Measurements from ENCODE around the gene CRISPLD2.
"Not testable (repeated sequence)": the region's sequence is repeated elsewhere in the genome, so short reads cannot be mapped to it uniquely, and the experiment has no call there.

The CRISPLD2 gene

GRCh38 chr16:84868328-84868727, 48.5 kb downstream of the CRISPLD2 start:
- DNase-seq (ENCODE audit: extremely low spot score) = no peak
- POLR2A ChIA-PET = no interaction called here
- TF ChIP-seq SP1 (IDR thresholded peaks at IDR 0.05) = no peak
- TF ChIP-seq TARDBP (IDR thresholded peaks at IDR 0.05) = no peak
- TF ChIP-seq BHLHE40 (IDR thresholded peaks at IDR 0.05; ENCODE audit: borderline replicate concordance) = no peak
- no peak for TF ChIP-seq HDGF (IDR thresholded peaks at IDR 0.05; ENCODE audit: borderline replicate concordance)
- TF ChIP-seq LEF1 (IDR thresholded peaks at IDR 0.05; ENCODE audit: borderline replicate concordance) = no peak
- TF ChIP-seq ARNT (IDR thresholded peaks at IDR 0.05) = no peak
- TF ChIP-seq FOXM1 (IDR thresholded peaks at IDR 0.05; ENCODE audit: borderline replicate concordance) = no peak
- TF ChIP-seq CTBP1 (IDR thresholded peaks at IDR 0.05; ENCODE audit: borderline replicate concordance) = no peak
- no peak for TF ChIP-seq SUZ12 (IDR thresholded peaks at IDR 0.05)
- no peak for TF ChIP-seq L3MBTL2 (conservative IDR thresholded peaks at IDR 0.05)
- no peak for TF ChIP-seq FOXA1 (IDR thresholded peaks at IDR 0.05)
- no peak for TF ChIP-seq FOXK2 (IDR thresholded peaks at IDR 0.05)
- no peak for TF ChIP-seq PKNOX1 (IDR thresholded peaks at IDR 0.05)
- TF ChIP-seq ELF4 (IDR thresholded peaks at IDR 0.05) = no peak
- TF ChIP-seq ZNF384 (IDR thresholded peaks at IDR 0.05) = no peak
- CTCF ChIA-PET = no interaction called here

- no peak for TF ChIP-seq NFRKB (IDR thresholded peaks at IDR 0.05)
- TF ChIP-seq FOXK2 (IDR thresholded peaks at IDR 0.05) = no peak
- no peak for TF ChIP-seq ZNF384 (IDR thresholded peaks at IDR 0.05)
- TF ChIP-seq HDGF (IDR thresholded peaks at IDR 0.05; ENCODE audit: borderline replicate concordance) = no peak
- no peak for TF ChIP-seq SP1 (IDR thresholded peaks at IDR 0.05)
- TF ChIP-seq TARDBP (IDR thresholded peaks at IDR 0.05) = no peak
- no peak for TF ChIP-seq PKNOX1 (IDR thresholded peaks at IDR 0.05)
- TF ChIP-seq FOXM1 (IDR thresholded peaks at IDR 0.05; ENCODE audit: borderline replicate concordance) = no peak
- TF ChIP-seq CTBP1 (IDR thresholded peaks at IDR 0.05; ENCODE audit: borderline replicate concordance) = no peak
- TF ChIP-seq ARNT (IDR thresholded peaks at IDR 0.05) = no peak
- TF ChIP-seq LEF1 (IDR thresholded peaks at IDR 0.05; ENCODE audit: borderline replicate concordance) = no peak
- POLR2A ChIA-PET = no interaction called here
- DNase-seq (ENCODE audit: extremely low spot score) = no peak
- CTCF ChIA-PET = no interaction called here
Measured at GRCh38 chr16:84868829-84869472, 49.2 kb downstream of the CRISPLD2 start.

DNA sequence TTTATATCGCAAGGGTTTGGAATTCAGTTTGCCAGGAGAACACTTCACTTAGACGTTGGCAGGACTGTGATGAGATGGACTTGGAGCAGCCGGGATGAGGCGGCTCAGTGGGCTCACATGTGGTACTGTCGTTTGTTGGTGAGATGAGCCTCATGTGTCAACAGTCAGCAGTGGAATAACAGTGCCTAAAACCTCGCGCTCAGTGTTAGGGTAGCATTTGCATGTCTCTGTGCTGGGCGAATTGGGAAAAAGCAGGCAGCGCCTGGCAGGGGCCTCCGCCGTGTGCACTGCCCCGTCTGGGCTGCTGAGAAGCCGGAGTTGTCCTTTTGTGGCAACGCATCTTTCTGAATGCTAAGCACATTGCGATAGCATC, 49.7 kb downstream of the CRISPLD2 start:
- DNase-seq (ENCODE audit: extremely low spot score) = no peak
- POLR2A ChIA-PET = no interaction called here
- TF ChIP-seq ARNT (IDR thresholded peaks at IDR 0.05) = no peak
- CTCF ChIA-PET = no interaction called here

- POLR2A ChIA-PET; DNase-seq (ENCODE audit: extremely low spot score); CTCF ChIA-PET: not testable (repeated sequence)
Measured at GRCh38 chr16:84872971-84873370, 53.2 kb downstream of the CRISPLD2 start.

GRCh38 chr16:84874004-84874435, 54.2 kb downstream of the CRISPLD2 start:
- no peak for TF ChIP-seq ARNT (IDR thresholded peaks at IDR 0.05)
- no peak for TF ChIP-seq FOXM1 (IDR thresholded peaks at IDR 0.05; ENCODE audit: borderline replicate concordance)
- TF ChIP-seq L3MBTL2 (conservative IDR thresholded peaks at IDR 0.05) = no peak
- TF ChIP-seq BHLHE40 (IDR thresholded peaks at IDR 0.05; ENCODE audit: borderline replicate concordance) = no peak
- TF ChIP-seq LEF1 (IDR thresholded peaks at IDR 0.05; ENCODE audit: borderline replicate concordance) = no peak
- TF ChIP-seq CTBP1 (IDR thresholded peaks at IDR 0.05; ENCODE audit: borderline replicate concordance) = no peak
- no peak for TF ChIP-seq FOXA1 (IDR thresholded peaks at IDR 0.05)
- no peak for TF ChIP-seq PKNOX1 (IDR thresholded peaks at IDR 0.05)
- TF ChIP-seq HDGF (IDR thresholded peaks at IDR 0.05; ENCODE audit: borderline replicate concordance) = no peak
- TF ChIP-seq ELF4 (IDR thresholded peaks at IDR 0.05) = no peak
- no peak for TF ChIP-seq SP1 (IDR thresholded peaks at IDR 0.05)
- TF ChIP-seq ZNF384 (IDR thresholded peaks at IDR 0.05) = no peak
- no peak for TF ChIP-seq NFRKB (IDR thresholded peaks at IDR 0.05)
- POLR2A ChIA-PET = no interaction called here
- CTCF ChIA-PET = no interaction called here
- no peak for DNase-seq (ENCODE audit: extremely low spot score)

DNA sequence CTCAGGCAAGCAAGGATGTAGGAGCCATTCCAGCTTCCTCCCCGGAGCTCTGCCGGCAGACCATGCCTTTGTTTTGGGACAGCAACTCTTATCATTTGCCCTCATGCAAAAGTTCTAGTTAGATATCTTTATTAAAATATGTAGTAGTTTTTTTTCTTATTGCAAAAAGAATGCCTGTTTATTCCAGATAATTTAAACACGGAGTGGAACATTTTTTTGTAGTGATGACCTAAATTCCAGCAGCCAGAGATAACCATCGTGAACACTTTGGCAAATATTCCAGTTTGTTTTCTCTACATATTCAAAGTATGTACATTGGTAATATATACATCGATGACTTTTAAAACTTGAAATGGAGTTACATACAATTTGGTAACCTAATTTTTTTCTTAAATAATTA, 54.8 kb downstream of the CRISPLD2 start:
- DNase-seq (ENCODE audit: extremely low spot score) = no peak
- ChIA-PET POLR2A (no interaction called here), CTCF (no interaction called here)

GRCh38 chr16:84874983-84875382, 55.2 kb downstream of the CRISPLD2 start:
- no peak for DNase-seq (ENCODE audit: extremely low spot score)
- TF ChIP-seq SUZ12 (IDR thresholded peaks at IDR 0.05) (no peak), ARNT (IDR thresholded peaks at IDR 0.05) (no peak), FOXA1 (IDR thresholded peaks at IDR 0.05) (no peak), PKNOX1 (IDR thresholded peaks at IDR 0.05) (no peak), ELF4 (IDR thresholded peaks at IDR 0.05) (no peak), BHLHE40 (IDR thresholded peaks at IDR 0.05; ENCODE audit: borderline replicate concordance) (no peak), SP1 (IDR thresholded peaks at IDR 0.05) (no peak), HDGF (IDR thresholded peaks at IDR 0.05; ENCODE audit: borderline replicate concordance) (no peak), LEF1 (IDR thresholded peaks at IDR 0.05; ENCODE audit: borderline replicate concordance) (no peak)
- POLR2A ChIA-PET = no interaction called here
- CTCF ChIA-PET = no interaction called here

More for the DNA sequence above, 54.8 kb downstream of the CRISPLD2 start:
- TF ChIP-seq BHLHE40 (IDR thresholded peaks at IDR 0.05; ENCODE audit: borderline replicate concordance) (no peak), HDGF (IDR thresholded peaks at IDR 0.05; ENCODE audit: borderline replicate concordance) (no peak), L3MBTL2 (conservative IDR thresholded peaks at IDR 0.05) (no peak), ELF4 (IDR thresholded peaks at IDR 0.05) (no peak), FOXA1 (IDR thresholded peaks at IDR 0.05) (no peak), NFRKB (IDR thresholded peaks at IDR 0.05) (no peak), ZNF384 (IDR thresholded peaks at IDR 0.05) (no peak)
